ENCODE results near the gene HAAO. TPM values are rescaled to one million over a fixed set of nuclear protein-coding genes. Genes with fewer than 3 reads are reported as not detected.

HAAO gene
- total RNA-seq, 4 donors from 2014 or later: 6.0 to 19.1 (median 9.8) TPM

GRCh38 chr2:42813763-42814162, 21.4 kb upstream of the HAAO start:
- Histone ChIP-seq H3K4me1 (peaks cover 2 to 21% (median 7%) of the 10 kb centered on the region in 3 donors), H3K36me3 (no peaks in the 10 kb centered on the region), H3K9me3 (no peaks in the 10 kb centered on the region), H3K27me3 (no peaks in the 10 kb centered on the region), H3K27ac (no peak overlapping the region), H3K4me3 (no peak overlapping the region)
- ATAC-seq: no peak
- no peak for TF ChIP-seq EP300 (IDR thresholded peaks at IDR 0.05)
- no peak for TF ChIP-seq POLR2A (IDR thresholded peaks at IDR 0.05)
- no peak for TF ChIP-seq POLR2AphosphoS5 (IDR thresholded peaks at IDR 0.05)
- no peak for TF ChIP-seq CTCF (IDR thresholded peaks at IDR 0.05)
- WGBS, 2 donors (ENCODE audit: low coverage in 1 of 2): 92 to 94% methylated on average over 2 of the region's 2 CpGs

- ATAC-seq: no peak
- no peaks in the 10 kb centered on the region for H3K36me3 ChIP-seq
- H3K9me3 ChIP-seq: no peaks in the 10 kb centered on the region
- H3K4me1 ChIP-seq: peaks cover 2 to 25% (median 7%) of the 10 kb centered on the region in 3 donors
- 0 to 29% methylated on average over 1 of the region's 1 CpG for WGBS, 2 donors (ENCODE audit: low coverage in 1 of 2)
- TF ChIP-seq CTCF (IDR thresholded peaks at IDR 0.05): peak; percentile 39 to 58 (median 56)
- TF ChIP-seq POLR2A (IDR thresholded peaks at IDR 0.05): no peak
- H3K27me3 ChIP-seq: no peaks in the 10 kb centered on the region
- no peak overlapping the region for H3K27ac ChIP-seq
- no peak overlapping the region for H3K4me3 ChIP-seq
Measured at GRCh38 chr2:42812899-42813479, 20.6 kb upstream of the HAAO start.

GRCh38 chr2:42810971-42811811, 18.8 kb upstream of the HAAO start:
- Histone ChIP-seq H3K9me3 (no peaks in the 10 kb centered on the region), H3K4me3 (peak overlapping the region; percentile 52 to 69), H3K4me1 (peaks cover 2 to 25% (median 7%) of the 10 kb centered on the region in 3 donors), H3K27me3 (no peaks in the 10 kb centered on the region), H3K36me3 (no peaks in the 10 kb centered on the region), H3K27ac (peak overlapping the region; percentile 90 to 99 (median 98))
- 0 to 2% methylated on average over 4 to 16 of the region's 51 CpGs for WGBS, 2 donors (ENCODE audit: low coverage in 1 of 2)
- peak; percentile 7 for ATAC-seq
- TF ChIP-seq CTCF (IDR thresholded peaks at IDR 0.05) (no peak), POLR2A (IDR thresholded peaks at IDR 0.05) (peak; percentile 32 to 40), EP300 (IDR thresholded peaks at IDR 0.05) (no peak), POLR2AphosphoS5 (IDR thresholded peaks at IDR 0.05) (peak; percentile 51)

- H3K27me3 ChIP-seq: no peaks in the 10 kb centered on the region
- peak; percentile 90 to 93 for TF ChIP-seq POLR2A (IDR thresholded peaks at IDR 0.05)
- peak in 1 of 4 experiments; percentile 3 for TF ChIP-seq CTCF (IDR thresholded peaks at IDR 0.05)
- TF ChIP-seq POLR2AphosphoS5 (IDR thresholded peaks at IDR 0.05): no peak
- H3K4me1 ChIP-seq: peaks cover 2 to 25% (median 7%) of the 10 kb centered on the region in 3 donors
- no peaks in the 10 kb centered on the region for H3K9me3 ChIP-seq
- H3K4me3 ChIP-seq: peak overlapping the region; percentile 52 to 69
- peak; percentile 94 for ATAC-seq
- 0% methylated on average over 4 to 12 of the region's 83 CpGs for WGBS, 2 donors (ENCODE audit: low coverage in 1 of 2)
- H3K36me3 ChIP-seq: no peaks in the 10 kb centered on the region
- H3K27ac ChIP-seq: peak overlapping the region; percentile 90 to 99 (median 98)
Measured at GRCh38 chr2:42810121-42810970, 18.0 kb upstream of the HAAO start.
